Inferior parietal cortex (tissue), 1 donor: ENCODE data around the gene NOL4.

ENCODE experiments used
- DNase-seq: peaks from one replicate; pipeline ENCODE4 v3.0.0-alpha.2; 2016; ENCODE audit errors: extremely low spot score

The NOL4 gene

GRCh38 chr18:34189656-34190435 lies 34.9 kb downstream of the NOL4 start:
- DNase-seq = no peak
